HL-60 (cell line): ENCODE results near the gene RNASE4.

Experiments used
- GABPA ChIP-seq: IDR thresholded peaks from 2 replicates; pipeline ENCODE4 v1.6.1; 2012; ENCODE audit warnings: low read depth
- POLR2AphosphoS5 ChIP-seq: IDR thresholded peaks from 2 replicates; pipeline ENCODE4 v1.6.1; 2012; ENCODE audit warnings: low read depth
- TF ChIP-seq, protein P1 (sequence below): IDR thresholded peaks from one replicate; pipeline ENCODE4 v1.5.1; 2011; ENCODE audit warnings: low read length, control low read depth, inconsistent platforms; ENCODE audit not compliant: insufficient read depth
- TF ChIP-seq, protein P2 (sequence below): IDR thresholded peaks from 2 replicates; pipeline ENCODE4 v1.6.1; 2012; ENCODE audit warnings: low read depth; ENCODE audit not compliant: insufficient replicate concordance

DNA sequence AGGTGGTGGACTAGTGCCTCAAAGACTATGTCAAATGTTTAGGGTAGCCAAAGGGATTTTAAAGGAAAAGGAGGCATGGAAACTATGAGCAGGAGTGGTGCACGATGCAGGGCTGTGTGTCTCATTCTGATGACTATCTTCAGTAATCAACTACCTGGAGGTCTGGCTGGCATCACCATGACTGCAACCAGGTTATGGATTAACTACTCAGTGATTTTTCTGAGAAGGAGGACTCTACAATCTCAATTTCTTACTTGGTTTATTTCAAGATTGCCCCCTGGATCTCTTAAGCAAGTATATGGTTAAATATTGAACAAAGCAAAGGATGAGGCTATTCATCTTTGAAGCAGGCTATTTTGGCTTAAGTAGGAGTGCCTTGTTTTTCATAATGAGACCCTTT lies 42.2 kb downstream of the RNASE4 start:
- TF ChIP-seq, protein P1, sequence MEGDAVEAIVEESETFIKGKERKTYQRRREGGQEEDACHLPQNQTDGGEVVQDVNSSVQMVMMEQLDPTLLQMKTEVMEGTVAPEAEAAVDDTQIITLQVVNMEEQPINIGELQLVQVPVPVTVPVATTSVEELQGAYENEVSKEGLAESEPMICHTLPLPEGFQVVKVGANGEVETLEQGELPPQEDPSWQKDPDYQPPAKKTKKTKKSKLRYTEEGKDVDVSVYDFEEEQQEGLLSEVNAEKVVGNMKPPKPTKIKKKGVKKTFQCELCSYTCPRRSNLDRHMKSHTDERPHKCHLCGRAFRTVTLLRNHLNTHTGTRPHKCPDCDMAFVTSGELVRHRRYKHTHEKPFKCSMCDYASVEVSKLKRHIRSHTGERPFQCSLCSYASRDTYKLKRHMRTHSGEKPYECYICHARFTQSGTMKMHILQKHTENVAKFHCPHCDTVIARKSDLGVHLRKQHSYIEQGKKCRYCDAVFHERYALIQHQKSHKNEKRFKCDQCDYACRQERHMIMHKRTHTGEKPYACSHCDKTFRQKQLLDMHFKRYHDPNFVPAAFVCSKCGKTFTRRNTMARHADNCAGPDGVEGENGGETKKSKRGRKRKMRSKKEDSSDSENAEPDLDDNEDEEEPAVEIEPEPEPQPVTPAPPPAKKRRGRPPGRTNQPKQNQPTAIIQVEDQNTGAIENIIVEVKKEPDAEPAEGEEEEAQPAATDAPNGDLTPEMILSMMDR: no peak
- TF ChIP-seq, protein P2, sequence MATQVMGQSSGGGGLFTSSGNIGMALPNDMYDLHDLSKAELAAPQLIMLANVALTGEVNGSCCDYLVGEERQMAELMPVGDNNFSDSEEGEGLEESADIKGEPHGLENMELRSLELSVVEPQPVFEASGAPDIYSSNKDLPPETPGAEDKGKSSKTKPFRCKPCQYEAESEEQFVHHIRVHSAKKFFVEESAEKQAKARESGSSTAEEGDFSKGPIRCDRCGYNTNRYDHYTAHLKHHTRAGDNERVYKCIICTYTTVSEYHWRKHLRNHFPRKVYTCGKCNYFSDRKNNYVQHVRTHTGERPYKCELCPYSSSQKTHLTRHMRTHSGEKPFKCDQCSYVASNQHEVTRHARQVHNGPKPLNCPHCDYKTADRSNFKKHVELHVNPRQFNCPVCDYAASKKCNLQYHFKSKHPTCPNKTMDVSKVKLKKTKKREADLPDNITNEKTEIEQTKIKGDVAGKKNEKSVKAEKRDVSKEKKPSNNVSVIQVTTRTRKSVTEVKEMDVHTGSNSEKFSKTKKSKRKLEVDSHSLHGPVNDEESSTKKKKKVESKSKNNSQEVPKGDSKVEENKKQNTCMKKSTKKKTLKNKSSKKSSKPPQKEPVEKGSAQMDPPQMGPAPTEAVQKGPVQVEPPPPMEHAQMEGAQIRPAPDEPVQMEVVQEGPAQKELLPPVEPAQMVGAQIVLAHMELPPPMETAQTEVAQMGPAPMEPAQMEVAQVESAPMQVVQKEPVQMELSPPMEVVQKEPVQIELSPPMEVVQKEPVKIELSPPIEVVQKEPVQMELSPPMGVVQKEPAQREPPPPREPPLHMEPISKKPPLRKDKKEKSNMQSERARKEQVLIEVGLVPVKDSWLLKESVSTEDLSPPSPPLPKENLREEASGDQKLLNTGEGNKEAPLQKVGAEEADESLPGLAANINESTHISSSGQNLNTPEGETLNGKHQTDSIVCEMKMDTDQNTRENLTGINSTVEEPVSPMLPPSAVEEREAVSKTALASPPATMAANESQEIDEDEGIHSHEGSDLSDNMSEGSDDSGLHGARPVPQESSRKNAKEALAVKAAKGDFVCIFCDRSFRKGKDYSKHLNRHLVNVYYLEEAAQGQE: no peak
- TF ChIP-seq GABPA (no peak), POLR2AphosphoS5 (no peak)
